ENCODE results near the gene OR51D1.

The OR51D1 gene

DNA sequence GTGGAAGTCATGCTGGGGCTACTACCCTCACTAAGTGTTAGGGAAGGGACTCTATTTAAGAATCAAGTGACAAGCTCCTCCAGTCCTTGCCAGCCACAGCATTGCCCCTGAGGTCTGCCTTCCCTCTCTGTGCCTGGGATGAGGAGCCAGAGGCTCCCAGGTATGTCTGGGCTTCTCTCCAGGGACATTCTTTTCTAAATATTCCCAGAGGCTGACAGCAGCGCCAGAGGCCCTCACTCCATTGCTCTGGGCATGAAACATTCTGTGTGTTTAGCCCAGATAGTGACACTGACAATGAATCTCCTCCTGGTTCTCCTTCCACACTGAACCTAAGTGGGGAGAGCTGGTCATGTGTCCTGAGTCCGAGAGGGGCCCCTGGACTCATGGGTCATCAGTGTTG is 8.7 kb downstream of the OR51D1 start:
- Histone ChIP-seq H3K9ac (no peak overlapping the region), H3K27me3 (ENCODE audit: insufficient read depth, low read depth) (no peaks in the 10 kb centered on the region)

DNA sequence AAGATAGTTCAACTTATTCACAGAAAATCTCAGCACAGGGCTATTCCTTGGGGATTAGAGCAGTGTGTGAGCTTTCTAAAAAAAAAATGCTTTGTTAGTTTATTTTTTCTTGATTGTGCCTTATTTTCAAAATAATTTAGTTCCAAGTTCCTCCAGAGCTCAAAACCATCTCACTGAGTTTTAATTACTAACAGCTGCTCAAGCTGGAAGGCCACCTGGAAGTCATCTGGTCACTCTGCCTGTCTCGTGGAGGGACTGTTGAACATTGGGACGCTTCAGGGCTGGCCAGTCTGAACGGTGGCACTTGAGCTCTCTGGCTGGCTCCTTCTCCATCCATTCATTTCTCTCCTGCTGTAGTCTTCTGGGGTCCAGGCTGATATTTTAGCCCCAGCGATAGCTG is 10.5 kb downstream of the OR51D1 start:
- Histone ChIP-seq H3K36me3 (ENCODE audit: insufficient read depth) (no peaks in the 10 kb centered on the region), H3K4me1 (ENCODE audit: low read depth, poor library complexity, severe bottlenecking) (no peaks in the 10 kb centered on the region), H2AFZ (ENCODE audit: low read depth) (no peak overlapping the region), H3K27me3 (ENCODE audit: insufficient read depth, low read depth) (no peaks in the 10 kb centered on the region), H3K4me2 (no peak overlapping the region), H3K9ac (no peak overlapping the region), H3K79me2 (ENCODE audit: insufficient read depth, low read depth) (no peaks in the 10 kb centered on the region), H3K4me3 (IDR thresholded peaks at IDR 0.05; ENCODE audit: insufficient read depth, low read depth, low read length) (no peak overlapping the region), H3K27ac (no peak overlapping the region), H4K20me1 (ENCODE audit: insufficient read depth) (no peaks in the 10 kb centered on the region)
- TF ChIP-seq CTCF (conservative IDR thresholded peaks at IDR 0.05; ENCODE audit: low read depth, low read length) = no peak

More for the DNA sequence above, 8.7 kb downstream of the OR51D1 start:
- no peak overlapping the region for H3K4me3 ChIP-seq (IDR thresholded peaks at IDR 0.05; ENCODE audit: insufficient read depth, low read depth, low read length)
- H2AFZ ChIP-seq (ENCODE audit: low read depth) = no peak overlapping the region
- no peaks in the 10 kb centered on the region for H4K20me1 ChIP-seq (ENCODE audit: insufficient read depth)
- no peak overlapping the region for H3K4me2 ChIP-seq
- no peaks in the 10 kb centered on the region for H3K36me3 ChIP-seq (ENCODE audit: insufficient read depth)
- no peaks in the 10 kb centered on the region for H3K79me2 ChIP-seq (ENCODE audit: insufficient read depth, low read depth)
- no peak overlapping the region for H3K27ac ChIP-seq
- no peaks in the 10 kb centered on the region for H3K4me1 ChIP-seq (ENCODE audit: low read depth, poor library complexity, severe bottlenecking)
- TF ChIP-seq CTCF (conservative IDR thresholded peaks at IDR 0.05; ENCODE audit: low read depth, low read length) = no peak

DNA sequence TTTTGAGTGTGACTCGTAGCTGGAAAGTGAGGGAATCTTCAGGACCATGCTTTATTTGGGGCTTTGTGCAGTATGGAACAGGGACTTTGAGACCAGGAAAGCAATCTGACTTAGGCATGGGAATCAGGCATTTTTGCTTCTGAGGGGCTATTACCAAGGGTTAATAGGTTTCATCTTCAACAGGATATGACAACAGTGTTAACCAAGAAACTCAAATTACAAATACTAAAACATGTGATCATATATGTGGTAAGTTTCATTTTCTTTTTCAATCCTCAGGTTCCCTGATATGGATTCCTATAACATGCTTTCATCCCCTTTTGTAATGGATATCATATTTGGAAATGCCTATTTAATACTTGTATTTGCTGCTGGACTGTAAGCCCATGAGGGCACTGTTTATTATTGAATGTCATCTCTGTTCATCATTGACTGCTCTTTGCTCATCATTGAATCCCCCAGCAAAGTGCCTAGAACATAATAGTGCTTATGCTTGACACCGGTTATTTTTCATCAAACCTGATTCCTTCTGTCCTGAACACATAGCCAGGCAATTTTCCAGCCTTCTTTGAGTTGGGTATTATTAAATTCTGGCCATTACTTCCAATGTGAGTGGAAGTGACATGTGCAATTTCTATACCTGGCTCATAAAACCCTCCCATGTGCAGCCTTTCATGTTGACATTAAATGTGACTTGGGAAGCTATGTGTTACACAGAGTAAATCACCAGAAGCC is 17.5 kb downstream of the OR51D1 start:
- no peaks in the 10 kb centered on the region for H3K27me3 ChIP-seq (ENCODE audit: insufficient read depth, low read depth)
- H3K4me1 ChIP-seq (ENCODE audit: low read depth, poor library complexity, severe bottlenecking) = no peaks in the 10 kb centered on the region
- no peaks in the 10 kb centered on the region for H3K79me2 ChIP-seq (ENCODE audit: insufficient read depth, low read depth)
- H3K27ac ChIP-seq = no peak overlapping the region
- H3K9ac ChIP-seq = no peak overlapping the region
- H3K36me3 ChIP-seq (ENCODE audit: insufficient read depth) = no peaks in the 10 kb centered on the region
- H2AFZ ChIP-seq (ENCODE audit: low read depth) = no peak overlapping the region
- no peak overlapping the region for H3K4me2 ChIP-seq
- H4K20me1 ChIP-seq (ENCODE audit: insufficient read depth) = no peaks in the 10 kb centered on the region
- H3K4me3 ChIP-seq (IDR thresholded peaks at IDR 0.05; ENCODE audit: insufficient read depth, low read depth, low read length) = no peak overlapping the region
- no peak for TF ChIP-seq CTCF (conservative IDR thresholded peaks at IDR 0.05; ENCODE audit: low read depth, low read length)

DNA sequence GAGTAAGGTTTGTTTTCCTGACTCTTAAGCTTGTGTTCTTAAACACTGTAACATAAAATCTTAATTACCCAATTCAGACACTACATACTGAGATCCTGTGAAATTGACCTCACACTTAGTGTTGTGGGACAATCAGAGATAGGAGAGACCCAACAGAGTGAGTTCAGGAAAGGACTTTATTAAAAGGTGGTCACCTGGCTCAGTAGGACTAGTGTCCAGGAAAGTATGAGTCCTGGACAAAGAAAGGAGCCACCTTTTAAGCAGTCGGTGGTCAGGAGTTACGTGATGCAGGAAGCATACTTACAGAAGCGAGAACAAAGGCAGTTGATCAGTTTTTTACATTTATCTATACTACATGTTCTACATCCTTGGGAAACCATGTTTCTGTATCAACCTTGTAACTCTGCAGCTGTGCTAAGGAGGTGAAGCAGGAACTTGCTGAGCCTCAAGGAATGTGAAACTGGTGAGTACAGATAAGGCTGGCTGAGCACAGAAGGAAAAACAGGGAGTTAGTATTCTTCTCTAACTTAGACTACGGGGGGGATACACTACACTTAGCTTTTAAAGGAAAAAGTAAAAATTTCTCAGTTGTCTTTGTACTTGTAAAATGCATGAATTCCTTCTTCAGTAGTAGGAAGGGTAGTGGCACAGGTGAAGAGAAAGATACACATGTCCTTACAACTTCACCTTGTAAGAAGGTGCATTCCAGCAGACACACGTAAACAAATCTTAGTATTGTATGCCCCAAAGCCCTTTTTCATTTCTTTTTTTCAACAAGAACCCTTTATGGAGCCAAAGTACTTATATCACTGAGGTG is 21.6 kb downstream of the OR51D1 start:
- Histone ChIP-seq H3K9ac (no peak overlapping the region), H3K27me3 (ENCODE audit: insufficient read depth, low read depth) (no peaks in the 10 kb centered on the region), H3K4me2 (no peak overlapping the region), H3K27ac (no peak overlapping the region), H3K4me3 (IDR thresholded peaks at IDR 0.05; ENCODE audit: insufficient read depth, low read depth, low read length) (no peak overlapping the region), H3K4me1 (ENCODE audit: low read depth, poor library complexity, severe bottlenecking) (no peaks in the 10 kb centered on the region), H3K79me2 (ENCODE audit: insufficient read depth, low read depth) (no peaks in the 10 kb centered on the region), H4K20me1 (ENCODE audit: insufficient read depth) (no peaks in the 10 kb centered on the region), H3K36me3 (ENCODE audit: insufficient read depth) (no peaks in the 10 kb centered on the region), H2AFZ (ENCODE audit: low read depth) (no peak overlapping the region)
- TF ChIP-seq CTCF (conservative IDR thresholded peaks at IDR 0.05; ENCODE audit: low read depth, low read length) = no peak
